Activated CD8-positive, alpha-beta memory T cell treated with anti-CD3 and anti-CD28 coated beads for 48 hours (primary cell): Measurements from ENCODE around the gene TMX4.

Experiments used
- DNase-seq, 3 experiments: peaks; one replicate each; pipeline ENCODE4 v3.0.0-alpha.2; 2020; ENCODE audit warnings: low read depth in 2 of 3, low spot score in 2 of 3

Gene TMX4

DNA sequence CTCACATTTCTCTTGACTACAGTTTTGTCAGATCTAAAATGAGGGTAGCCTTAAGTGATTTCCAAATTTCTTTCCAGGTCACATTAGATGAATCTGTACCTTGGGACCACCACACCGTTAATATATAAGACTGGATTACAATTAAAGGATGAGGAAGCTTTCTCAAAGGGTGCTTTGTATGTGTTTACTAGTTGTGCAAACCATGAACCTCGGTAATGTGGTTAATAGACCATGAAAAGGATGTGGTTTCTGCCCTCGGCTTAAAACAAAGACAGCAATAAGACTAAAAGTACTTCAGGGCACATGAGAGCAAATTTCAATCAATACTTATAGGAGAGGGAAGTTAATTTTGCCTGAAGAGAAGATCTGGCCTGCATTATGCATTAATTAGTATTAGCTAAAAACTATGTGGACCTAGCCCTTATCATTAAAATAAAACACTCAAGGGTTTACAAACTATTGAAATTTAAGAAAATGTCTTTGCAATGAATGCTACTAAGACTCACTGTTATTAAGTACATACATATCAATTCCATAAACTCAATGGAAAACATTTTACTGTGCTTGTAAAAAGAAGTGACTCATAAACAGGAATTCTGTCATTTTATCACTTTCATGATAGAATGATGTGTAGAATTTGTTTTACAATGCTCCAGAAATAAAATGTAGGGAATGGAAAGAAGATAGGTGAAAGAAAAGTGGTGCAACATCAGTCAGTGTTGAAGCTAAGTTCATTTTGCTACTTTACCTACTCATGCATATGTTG lies 936 bp upstream of the TMX4 start:
- no peak for DNase-seq

- DNase-seq = no peak
Measured at GRCh38 chr20:8019998-8020247, 362 bp upstream of the TMX4 start.

DNA sequence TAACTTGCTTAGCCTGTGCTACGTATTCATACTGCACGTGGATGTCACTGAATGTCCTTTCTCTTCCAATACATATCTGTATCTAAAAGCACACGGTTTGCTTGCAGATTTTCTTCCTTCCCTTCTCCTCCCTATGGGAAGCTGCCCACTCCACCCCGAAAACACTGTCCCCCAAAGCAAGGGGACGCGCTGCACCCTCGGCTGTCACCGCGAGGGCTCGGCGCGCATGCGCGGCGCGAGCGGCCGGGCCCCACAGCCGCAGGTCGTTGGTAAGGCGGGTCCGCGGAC lies 659 bp downstream of the TMX4 start:
- peak in 2 of 3 experiments; percentile 45 to 57 for DNase-seq

DNA sequence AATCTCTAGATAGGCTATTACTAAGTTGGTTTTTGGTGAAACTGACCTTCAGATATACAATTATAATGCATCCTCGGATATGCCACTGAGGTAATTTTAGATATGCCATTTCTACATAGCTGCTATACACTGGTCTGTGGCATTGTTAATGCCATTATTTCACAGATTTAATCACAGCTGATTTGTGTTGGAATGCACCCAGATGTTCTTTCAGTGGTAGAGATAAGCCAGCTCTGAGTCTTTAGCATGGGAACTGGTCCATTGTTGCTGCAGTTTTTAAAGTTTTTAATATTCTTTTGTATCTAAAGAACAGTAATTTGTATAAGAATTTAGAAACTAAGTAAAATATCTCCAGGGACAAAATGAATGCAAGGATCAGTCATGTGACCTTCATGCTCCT lies 6.8 kb downstream of the TMX4 start:
- DNase-seq = no peak

GRCh38 chr20:8008733-8009132 lies 10.8 kb downstream of the TMX4 start:
- DNase-seq = no peak

DNA sequence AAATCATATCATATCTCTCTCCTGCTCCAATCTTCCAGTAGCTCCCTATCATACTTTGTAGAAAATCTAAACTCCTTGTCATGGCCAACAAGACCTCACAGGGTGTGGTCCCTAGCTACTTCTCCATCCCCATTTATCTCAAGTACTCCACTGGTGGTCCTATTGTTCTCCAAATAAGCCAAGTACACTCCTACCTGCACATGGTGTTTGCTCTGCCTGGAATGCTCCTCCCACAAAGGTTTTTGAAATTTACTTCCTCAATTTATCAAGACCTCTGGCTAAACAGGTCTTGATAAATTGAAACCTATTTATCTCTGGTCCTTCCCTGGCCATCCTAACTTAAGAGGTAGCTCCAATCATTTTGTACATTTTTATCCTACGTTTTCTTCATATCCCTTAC lies 12.1 kb downstream of the TMX4 start:
- no peak for DNase-seq

GRCh38 chr20:8005575-8006366 lies 13.8 kb downstream of the TMX4 start:
- no peak for DNase-seq

DNA sequence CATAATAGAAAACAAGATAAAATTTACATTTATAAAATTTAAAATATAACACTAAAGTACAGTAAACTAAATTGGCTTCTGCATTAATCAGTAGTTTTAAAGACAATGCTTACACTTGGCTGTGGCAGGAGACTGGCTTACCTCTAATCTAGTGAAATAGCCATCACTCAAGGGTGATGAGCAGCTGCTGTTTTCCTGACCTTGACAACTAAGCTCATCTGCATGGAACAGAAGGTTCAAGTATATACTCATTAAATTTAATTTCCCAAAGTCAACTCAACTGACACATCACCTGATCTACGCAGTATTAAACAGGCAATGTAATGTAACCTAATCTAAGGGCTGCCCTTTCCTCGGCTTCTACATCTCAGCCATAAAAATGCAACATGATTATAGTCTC lies 14.5 kb downstream of the TMX4 start:
- DNase-seq = no peak

DNA sequence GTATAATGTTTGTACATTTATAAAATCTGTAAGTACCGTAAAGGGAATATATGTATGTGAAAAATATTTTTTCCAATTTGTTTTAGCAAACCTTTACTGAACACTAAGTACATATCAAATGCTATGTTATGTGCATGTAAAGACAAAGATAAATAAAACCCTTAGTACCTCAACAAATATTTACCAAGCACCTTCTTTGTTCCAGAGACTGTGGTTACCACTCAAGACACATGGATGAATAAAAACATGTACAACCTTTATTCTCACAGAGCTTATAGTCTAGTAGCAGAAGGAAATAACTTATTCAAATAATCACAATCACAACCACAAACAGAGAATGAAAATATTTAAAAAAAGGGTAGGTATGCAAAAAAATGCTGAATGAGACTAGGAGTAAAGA lies 17.5 kb downstream of the TMX4 start:
- no peak for DNase-seq

DNA sequence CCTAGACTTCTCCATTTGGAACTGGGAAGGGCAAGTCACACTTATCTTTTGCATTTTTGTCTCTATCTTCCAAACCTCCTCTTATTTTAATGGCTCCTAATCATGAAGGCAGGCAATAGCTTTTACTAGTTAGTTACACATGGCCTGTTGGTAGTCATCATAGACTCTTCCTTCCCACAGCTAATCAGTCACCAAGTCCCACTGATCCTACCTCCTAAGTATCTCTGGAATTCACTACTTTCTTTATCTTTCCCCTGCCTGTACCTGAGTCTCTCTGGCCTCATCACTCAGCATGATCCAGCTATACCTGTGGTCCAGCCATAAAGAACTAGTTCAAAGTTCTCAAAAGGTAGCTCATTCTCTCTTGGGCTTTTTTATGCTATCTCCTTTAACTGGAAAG lies 18.8 kb downstream of the TMX4 start:
- no peak for DNase-seq

DNA sequence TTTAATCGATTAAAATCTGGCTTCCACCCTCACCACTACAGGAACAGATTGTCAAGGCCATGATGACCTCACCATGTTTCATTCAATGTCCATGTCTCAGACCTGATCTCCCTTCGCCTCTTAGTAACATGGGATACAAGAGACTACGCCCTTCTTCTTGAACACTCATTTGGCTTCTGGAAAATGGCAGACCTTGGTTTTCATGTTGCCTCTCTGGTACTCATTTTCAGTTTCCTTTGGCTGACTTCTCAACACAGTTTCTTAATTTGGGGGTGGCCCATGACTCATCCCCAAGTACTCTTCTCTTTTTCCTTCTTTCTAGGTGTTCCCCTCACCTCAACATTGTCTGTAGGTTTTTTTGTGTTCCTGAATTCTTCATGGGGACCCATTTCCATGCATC lies 22.7 kb downstream of the TMX4 start:
- no peak for DNase-seq

GRCh38 chr20:7994809-7995208 lies 24.8 kb downstream of the TMX4 start:
- DNase-seq = no peak

GRCh38 chr20:7993703-7994102 lies 25.9 kb downstream of the TMX4 start:
- no peak for DNase-seq

- no peak for DNase-seq
Measured at GRCh38 chr20:7993238-7993637, 26.3 kb downstream of the TMX4 start.

DNA sequence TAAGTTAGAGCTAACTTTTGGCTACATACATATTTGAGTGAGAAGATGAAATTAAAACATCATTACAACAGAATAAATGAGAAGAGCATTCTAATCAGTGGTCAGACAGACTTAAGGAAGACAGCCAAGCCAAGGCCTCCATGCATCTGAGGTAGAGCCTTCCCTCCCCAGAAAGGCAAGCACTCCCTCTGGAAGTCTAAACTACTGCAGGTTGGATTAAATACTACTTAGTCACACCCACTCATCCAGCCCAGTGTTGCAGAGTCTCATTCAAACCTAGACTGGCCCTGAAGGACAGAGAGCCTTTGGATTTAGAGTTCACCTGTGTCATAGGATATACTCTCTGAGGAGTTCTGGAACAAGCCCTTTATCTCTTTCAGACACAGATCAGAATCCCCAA lies 29.2 kb downstream of the TMX4 start:
- DNase-seq = no peak

DNA sequence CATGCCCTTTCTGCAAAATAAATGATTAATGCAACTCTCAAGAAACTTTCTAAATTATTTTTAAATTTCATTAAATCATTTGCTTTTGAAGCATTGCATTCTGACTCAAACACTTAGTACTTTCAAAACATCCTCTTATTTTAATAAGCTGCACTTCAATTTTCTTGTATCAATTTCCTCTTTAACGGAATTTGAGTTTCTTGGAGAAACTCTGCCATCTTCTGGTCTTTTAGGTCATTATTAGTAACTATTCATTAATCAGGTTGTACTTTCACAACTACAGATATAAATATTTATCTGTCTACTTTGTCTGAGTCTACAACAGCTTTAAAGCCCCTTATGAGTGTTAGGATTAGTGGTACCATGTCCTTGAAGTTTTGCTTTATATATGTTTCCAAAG lies 30.2 kb downstream of the TMX4 start:
- no peak for DNase-seq

GRCh38 chr20:7985916-7986315 lies 33.6 kb downstream of the TMX4 start:
- DNase-seq = no peak

DNA sequence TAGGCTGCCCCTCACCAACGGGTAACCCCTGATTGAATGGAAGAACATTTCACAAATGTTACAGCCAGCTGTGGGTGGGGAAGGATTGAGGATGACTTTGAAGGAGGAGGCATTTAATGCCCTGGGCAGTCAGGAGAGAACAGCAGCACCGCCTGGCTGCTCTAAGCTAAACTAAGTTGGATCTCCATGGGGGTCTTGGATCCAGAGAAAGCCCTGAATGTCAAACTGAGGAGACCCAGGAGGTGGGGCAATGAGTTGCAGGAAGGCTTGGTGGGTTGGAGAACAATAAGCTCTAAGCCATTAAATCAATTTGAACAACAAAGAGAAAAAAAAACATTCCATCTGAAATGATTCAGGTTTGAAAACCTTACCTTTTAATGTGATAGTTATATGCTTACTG lies 35.4 kb downstream of the TMX4 start:
- DNase-seq = no peak

DNA sequence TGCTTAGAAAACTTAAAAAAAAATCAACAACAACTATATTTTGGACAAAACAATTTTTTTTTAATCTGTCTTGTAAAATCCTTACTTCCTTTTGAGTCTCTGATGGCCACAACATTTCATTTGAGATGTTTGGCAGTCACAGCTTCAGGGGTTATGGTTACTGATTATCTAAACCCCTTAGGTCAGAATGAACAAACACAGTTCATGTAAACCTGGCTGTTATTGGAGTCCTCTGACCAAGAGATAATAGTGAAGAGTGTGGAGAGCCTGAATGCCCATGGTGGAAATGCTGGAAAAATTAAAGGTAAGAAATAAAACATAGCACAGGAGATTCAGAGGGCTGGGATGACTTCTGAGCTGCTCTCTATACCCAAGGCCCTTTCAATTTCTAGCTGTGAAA lies 38.2 kb downstream of the TMX4 start:
- no peak for DNase-seq

DNA sequence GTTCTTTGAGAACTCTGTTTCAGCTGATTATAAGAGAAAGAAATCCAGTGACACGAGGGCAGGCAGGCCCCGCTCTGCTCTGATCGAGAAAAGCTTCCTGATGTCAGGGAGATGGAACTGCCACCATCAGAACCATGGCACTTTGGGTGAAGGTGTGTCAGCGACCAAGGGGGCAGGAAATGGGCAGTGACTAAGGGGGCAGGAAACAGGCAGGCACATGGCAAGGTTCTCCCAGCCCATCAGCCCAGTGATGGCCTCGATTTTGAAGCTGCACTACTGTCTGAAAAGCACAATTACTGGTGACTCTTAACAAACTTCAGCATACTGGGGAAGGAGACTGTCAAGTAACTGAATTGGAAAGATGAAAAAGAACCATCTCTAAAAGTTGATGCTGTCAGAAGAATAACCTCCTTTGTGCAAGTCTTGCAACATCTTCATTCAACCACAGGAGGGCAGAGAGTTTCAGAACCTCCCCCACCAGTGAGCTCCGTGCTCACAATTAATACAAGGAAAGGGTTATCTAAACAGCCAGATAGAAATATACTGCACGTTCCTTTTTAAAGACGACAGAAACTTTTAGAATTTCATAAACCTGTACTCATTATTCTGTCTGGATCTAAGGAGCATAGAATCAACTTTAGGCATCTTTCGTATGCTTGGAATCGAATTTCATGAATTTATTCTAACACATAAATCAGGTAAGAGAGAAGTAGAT lies 39.1 kb downstream of the TMX4 start:
- peak in 1 of 3 experiments; percentile 6 for DNase-seq

GRCh38 chr20:7977709-7978108 lies 41.9 kb downstream of the TMX4 start:
- DNase-seq = no peak

DNA sequence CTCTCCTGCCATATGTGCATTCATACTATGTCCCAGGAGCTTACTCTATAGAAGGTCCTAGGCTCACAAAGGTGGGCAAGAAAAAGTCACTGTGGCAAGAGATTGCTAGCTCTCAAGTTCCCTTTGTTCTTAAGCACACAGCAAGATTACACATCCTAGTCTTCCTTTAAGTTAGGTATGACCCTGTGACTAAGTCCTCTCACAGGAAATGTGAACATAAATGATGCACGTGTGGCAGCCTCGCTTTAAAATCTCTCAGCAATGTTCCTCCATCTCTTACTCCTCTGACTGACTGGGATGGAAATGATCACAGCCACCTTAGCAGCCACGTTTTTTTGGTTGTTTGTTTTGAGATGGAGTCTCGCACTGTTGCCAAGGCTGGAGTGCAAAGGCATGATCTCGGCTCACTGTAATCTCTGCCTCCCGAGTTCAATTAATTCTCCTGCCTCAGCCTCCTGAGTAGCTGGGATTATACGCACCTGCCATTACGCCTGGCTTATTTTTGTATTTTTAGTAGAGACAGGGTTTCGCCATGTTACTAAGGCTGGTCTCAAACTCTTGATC lies 43.6 kb downstream of the TMX4 start:
- no peak for DNase-seq
